HUDEP-2 (cell line): ENCODE results near the gene PDYN.

Source experiments
- DNase-seq, 76 experiments: peaks; one replicate each; lab custom pipeline; 2025; ENCODE audit not compliant: unreplicated experiment in 76 of 76; lab: John Stamatoyannopoulos, UW

Gene PDYN

DNA sequence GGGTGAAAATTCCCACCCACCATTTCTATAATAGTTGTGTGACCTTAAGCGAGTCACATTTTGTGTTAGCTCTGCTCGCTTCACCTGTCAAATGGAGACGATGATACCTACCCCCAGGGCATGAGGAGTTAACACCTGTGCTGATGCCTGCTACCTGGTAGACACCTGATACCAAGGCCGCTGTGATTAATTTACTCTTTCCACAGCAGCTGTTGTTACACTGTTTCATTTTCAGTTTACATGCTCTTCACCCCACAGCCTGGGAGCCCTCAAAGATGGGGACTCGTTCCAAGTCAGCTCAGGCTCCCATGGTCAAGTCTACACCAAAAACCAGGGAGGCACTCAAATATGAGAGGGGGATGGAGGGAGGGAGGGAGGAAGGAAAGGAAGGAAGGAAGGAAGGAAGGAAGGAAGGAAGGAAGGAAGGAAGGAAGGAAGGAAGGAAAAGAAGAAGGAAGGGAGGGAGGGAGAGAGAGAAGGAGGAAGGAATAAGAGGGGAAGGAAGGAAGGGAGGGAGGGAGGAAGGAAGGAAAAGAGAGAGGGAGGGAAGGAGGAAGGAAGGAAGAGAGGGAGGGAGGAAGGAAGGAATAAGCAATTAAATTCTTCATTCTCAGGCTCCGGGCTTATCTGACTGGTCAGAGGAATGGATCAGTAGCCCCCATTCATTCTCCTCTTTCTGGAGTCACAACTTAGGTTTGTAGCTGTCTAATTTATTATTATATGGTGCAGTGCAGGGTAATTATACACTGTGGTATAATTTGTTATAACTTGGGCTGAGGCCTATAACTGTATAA, 40.9 kb downstream of the PDYN start:
- DNase-seq: no peak

DNA sequence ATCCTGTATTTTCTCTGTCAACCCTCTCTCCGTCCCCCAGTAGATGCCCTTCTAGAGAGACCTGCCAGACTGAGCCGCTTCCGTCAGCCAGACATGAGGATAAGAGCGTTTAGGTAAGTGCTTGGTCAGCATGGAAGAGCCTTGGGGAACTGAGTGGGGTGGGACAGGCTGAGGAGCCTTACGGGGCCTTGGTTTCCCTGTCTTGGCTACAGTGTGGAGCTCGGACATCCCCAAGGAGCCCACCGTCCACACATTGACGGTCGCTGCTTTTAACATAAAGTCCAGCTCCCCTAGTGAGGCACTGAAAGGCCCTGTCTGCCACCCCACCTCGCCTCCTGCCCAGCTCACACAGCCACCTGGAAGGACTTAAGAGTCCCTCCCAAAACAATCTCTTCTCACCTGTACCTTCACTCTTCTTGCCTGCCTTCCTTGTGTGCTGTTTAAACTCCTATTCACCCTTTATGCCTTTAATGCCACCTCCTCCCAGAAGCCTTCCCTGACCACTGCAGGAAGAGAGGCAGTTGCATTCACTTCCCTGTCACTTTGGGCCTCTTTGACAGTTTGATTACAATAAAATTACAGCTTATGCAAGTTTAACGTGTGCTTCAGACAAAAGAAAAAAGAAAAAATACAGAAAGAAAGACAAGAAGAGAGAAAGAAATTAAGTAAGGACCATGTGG, 42.3 kb downstream of the PDYN start:
- no peak for DNase-seq

DNA sequence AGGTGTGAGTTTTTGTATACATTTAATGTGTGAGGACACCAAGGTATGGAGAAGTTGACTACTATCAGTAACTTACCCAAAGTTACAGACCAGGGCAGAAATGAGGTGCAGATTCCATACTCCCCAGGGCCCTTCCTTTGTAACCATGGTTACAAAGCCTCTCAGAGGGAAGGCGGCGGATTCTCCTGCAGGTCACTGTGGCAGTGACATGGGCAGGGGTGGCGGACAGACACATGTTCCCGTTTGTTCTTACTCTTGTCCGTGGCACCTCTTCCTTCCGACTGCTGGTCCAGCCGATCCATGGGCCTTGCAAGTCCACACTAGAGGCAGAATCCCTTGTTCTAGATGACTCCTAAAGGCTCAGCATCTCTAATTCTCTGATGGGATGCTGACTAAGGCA, 43.0 kb downstream of the PDYN start:
- DNase-seq: no peak

DNA sequence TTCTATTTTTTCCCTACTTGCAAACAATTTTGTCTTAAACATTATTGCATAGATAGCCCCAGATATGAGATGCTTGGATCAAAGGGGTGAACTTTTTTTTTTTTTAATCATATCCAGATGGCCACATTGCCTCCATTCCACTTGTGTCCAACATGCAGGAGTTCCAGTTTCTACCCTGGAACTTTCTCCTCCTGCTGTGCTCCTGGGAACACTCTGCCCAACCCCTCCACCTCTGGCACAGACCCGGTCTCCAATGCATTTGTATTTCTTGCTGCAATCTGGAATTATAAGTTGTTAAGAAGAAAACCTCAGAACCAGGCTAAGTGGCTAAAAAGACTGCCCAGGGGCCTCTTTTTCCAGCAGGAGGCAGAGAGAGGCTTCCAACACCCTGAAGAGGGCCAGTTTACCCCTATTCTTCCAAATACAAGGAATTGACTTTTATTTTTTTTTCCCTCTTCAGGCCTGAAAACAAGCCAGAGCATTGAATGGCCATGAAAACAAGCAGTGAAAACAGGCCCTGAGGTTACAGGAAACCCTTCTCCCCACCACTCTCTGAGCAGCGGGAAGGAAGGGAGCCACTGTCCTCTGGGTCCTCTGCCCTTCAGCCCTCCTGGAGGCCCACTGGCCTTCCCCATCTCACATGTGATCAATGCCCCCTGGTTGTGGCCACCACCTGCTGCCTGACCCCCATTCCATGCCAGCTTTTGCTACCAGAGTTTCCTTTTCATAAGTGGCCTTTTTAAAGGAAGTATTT, 44.3 kb downstream of the PDYN start:
- no peak for DNase-seq

DNA sequence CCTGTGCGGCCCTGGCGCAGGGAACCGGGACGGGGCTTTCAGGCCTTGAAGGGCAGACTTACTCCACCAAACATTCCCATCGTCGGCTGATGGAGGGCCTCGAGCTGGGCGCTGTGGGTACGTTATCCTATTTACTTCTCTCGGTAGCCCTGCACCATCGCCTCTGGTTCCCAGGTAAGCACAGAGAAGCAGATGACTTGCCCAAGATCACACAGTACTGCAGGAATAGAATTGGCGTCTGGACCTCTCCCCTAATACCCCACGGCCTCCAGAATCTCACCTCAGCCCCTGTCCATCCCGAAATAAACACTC, 46.4 kb downstream of the PDYN start:
- no peak for DNase-seq

DNA sequence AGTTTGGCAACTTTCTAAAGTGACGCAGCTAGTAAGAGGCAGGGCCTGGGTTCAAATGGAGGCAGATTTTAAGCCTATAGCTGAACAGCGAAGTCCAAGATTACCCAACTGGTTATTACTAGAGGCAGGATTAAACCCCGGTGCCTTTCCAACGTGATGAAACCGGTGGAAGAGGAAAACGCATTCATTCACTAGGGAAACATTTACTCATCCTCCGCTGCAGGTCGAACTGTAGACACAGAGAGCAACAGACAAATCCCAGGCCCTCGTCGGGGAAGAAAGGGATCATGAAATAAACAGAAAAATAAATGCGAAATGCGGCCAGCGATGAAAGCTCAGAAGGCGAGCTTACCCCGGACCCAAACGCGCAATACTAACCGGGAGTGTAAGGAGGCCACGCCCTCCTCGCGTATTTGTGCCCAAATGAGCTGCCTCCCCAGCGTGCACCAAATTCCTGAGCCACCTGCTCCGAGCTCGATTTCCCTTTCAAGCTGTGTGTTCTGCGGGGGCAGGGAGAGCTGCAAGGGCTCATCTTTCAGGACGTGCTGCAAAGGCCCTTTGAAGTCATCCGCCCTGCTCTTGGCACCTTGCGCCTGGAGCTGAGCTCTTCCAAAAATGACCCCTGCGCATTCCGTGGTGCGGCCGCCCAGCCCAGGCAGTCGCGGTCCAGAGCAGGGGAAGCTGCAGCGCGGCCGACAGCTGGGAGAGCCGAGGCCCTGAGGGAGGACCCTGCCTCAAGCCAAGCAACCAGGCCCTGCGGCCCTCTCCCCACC, 46.9 kb downstream of the PDYN start:
- no peak for DNase-seq

DNA sequence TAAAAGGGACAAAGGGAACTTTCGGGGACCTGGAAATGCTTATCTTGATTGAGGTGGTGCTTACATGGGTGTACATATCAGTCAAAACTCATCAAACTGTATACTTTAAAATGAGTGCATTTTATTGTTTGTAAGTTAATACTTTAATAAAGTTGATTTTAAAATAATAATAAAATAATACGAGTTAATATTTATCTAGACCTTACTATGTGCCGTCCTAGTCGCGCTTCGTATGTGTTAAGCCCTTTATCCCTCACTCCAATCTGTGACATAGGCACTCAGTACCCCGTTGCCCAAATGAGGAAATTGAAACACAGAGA, 47.5 kb downstream of the PDYN start:
- DNase-seq: no peak

DNA sequence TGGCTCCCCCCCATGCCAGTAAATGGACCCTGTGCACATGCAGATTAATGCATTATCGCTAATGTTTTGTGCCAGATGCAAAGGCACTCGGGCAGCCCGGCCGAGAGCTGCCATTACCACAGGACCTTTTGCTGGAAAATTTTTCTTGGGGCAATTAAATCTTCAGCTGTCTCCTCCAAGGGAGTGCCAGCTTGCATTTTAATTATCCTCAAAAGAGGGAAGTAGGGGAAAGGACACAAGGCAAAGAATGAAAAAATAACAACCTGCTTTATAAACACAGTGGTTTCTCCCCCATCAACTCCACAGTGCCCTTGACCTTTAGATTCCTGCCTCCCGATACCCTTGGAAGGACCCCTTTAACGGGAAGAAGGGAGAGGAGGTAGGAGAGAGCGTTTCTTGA, 48.2 kb downstream of the PDYN start:
- no peak for DNase-seq

DNA sequence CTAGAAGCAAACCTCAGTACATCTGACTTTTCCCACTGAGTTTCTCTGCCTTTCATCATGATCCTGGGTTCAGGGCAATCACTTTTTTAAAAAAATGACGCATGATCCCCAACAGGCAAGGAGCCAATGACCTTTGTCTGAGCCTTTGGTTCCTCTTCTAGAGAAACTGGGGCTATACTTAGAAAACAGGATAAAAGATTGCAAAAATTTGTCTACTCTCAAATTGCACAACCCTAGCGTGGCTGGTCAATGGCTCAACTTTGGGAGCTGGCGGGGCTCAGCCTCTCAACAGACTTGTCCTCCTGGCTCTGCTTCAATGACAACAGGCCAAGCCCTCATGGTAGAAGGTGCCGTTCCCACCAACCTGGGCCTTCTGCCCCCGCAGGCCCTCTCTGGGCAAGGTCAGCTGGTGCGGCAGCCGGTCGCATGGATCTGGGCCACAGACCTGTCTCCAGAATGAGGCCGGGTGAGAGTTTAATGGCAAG, 48.7 kb downstream of the PDYN start:
- DNase-seq: no peak

DNA sequence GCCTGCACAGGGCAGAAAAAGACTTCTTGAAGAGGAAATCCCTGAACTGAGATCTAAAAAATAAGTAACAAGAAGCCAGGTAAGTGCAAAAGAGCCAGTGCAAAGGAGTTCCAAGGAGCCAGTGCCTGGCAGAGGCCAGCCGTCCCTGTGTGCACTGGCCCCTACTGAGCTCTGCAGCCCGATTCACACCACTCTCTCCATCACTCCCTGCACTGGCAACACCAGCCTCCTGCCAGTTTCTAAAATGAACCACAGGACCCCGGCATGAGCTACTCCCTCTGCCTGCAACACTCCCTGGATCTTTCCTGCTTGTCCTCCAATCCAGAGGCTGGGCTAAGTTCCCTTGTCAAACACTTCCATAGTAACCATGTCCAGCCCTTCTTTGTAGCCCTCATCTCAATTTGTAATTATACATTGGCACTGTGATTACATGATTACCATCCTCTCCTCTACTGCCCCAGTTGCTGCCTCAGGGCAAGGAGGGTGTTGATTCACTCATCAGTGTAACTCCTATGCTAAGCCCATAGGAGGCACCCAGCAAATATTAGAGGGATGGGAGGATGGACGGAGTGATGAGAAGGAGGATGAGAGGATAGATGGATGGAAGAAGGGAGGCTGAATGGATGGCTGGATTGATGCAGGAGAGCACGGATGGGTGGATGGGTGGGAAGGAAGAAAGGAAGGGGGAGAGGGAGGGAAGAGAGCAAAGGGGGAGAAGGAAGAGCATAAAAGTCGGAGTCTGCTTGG, 49.3 kb downstream of the PDYN start:
- DNase-seq: no peak

DNA sequence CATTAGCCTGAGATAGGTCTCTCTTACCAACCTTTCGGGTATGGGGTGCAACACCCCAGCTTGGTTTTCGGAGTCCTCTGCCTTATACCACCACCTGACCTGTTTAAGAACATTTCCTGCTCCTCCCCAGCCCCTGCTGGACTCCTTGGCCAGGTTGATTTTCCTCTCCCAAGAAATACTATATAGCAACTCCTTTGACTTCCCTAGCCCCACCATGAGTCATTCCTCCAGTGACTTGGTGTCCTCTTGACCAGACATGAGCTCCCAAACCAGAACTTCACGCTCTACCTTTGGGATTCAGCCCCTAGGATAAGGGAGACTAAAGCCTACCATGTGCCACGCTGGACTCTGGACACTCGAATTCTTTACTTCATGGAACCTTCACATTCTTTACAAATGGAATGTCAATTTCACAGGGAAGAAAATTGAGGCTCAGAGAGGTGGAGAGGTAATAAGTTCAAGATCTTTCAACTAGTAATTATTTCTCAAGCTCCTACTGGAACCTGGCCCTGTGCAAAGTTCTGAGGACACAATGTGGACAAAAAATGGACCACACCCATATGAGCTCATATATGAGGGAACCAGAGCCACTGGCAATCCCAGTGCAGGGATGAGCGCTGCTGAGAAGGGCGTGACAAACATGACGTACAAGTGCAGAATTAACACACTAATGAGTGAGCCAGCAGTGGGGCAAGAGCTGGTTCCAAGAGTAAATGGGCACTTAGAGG, 50.4 kb downstream of the PDYN start:
- no peak for DNase-seq

DNA sequence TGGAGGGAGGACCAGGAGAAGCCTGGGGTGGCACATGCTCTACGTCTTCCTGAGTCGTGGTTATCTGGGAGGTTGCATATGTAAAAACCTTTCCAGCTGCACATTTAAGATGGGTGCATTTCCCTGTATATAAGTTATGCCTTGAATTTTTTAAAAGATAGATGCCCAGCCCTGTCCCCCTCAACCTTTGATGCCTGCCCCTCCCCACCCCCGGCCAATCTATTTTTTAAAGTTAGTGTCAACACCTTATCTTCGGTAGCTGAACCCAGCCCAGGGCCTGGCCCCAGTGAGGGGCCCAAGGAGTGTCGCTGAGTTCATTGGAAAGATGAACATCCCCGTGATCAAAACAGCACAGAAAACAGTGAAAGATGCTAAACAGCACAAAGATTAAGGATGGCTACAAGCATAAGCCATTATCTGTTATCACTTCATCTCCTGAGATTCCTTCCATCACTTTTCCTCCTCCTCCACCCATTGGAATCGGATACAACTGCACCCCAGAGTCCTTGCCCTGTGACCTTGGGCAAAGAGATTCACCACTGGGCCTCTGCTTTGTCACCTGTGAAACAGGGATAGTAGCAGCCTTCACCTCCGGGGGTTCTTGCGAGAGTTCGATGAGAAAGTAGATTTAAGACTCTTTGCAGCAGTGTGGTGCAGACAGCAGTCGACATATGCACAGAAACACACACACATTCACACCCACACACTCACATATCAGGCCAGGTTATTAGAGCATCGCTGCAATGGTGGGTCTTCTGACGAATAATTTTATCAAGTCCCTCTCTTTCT, 51.2 kb downstream of the PDYN start:
- DNase-seq: no peak

DNA sequence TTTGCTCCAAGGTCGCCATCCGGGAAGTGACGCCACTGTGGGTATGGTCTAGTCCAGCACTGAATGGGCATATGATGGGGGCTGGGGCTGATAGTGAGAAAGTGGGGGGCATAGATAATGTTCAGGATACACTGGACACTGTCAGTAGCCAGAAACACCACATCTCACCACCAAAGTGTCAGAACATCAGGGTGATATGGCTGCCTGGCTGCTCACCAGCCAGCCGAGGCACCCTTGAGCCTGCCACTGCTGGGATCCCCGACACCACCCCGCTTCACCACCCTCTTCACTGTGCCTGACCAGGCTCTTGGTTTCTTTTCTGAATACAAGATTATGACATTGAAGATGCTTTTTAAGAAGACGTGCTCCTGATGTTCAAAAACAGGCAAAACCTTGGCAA, 51.8 kb downstream of the PDYN start:
- no peak for DNase-seq

DNA sequence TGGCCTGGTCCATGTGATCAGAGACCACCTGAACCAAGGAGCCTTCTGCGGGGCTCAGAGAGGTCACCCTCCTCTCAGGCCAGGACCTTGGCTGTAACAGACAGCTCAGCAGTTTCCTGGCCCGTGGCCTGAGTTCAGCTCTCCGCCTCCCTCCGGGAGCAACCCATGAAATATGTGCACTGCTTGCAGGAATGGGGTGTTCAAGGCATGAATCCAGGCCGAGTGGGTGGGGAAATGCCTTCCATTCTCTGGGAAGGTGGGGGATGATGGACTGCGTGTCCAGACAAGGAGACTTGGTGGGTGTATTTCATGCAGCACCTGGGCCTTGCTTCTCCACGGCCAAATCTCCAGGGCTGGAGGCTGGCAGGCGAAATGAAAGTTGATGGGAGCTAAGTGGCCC, 52.6 kb downstream of the PDYN start:
- no peak for DNase-seq

DNA sequence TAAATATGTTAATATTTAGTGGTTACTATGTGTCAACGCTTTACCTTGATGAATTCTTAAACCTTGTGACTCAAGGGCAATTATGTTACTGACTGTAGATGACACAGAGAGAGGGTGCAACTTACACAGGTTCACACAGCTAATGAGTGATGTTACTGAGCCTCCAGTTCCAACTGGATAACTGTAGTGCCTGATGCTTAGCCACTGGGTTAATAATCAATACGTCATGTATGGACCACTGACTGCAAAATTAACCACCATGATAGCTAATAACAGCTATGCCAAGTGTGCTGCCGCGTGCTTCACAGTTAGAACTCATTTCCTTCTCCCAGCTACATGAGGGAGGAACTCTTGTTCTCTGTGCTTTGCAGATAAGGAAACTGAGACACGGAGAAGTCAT, 53.3 kb downstream of the PDYN start:
- DNase-seq: no peak

DNA sequence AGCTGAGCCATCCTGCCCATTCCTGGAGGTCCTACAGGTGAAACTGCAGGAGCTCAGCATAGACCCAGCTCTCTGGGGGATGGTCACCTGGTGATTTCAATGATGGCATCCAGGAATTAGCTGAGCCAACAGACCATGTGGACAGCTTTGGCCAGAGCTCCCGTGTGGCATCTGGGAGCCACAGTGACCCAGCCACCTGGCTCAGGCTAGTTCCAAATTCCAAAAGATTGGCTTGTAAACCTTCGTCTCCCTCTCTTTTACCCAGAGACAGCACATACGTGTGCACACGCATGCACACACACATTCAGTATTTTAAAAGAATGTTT, 54.6 kb downstream of the PDYN start:
- DNase-seq: no peak

DNA sequence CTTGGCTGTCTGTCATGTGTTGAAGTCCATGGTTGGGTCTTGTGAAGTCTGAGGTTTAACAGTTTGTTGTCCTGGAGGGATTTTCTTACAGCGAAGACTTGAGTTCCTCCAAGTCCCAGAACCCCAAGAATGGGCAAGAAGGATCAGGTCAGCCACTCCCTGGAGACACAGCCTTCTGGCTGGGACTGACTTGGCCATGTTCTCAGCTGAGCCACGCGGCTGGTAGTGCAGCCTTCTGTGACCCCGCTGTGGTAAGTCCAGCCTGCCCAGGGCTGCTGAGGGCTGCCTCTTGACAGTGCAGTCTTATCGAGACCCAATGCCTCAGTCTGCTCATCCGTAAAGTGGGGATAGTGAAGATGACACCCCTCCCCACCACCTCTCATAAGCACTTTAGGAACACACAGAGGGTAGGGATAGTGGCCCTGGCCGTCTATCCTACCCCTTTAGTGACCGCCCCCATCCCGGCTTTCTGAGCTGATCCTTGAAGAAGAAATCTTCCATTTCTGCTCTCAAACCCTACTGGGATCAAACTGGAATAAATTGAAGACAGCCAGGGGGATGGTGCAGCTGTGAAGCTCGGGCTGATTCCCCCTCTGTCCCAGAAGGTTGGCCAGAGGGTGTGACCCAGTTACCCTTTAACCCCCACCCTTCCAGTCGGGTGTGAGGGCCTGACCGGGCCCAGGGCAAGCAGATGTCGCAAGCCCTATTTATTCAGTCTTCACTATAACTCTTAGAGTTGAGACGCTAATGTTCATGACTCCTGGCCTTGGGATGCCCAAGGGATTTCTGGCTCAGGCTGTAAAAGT, 55.2 kb downstream of the PDYN start:
- DNase-seq: no peak

DNA sequence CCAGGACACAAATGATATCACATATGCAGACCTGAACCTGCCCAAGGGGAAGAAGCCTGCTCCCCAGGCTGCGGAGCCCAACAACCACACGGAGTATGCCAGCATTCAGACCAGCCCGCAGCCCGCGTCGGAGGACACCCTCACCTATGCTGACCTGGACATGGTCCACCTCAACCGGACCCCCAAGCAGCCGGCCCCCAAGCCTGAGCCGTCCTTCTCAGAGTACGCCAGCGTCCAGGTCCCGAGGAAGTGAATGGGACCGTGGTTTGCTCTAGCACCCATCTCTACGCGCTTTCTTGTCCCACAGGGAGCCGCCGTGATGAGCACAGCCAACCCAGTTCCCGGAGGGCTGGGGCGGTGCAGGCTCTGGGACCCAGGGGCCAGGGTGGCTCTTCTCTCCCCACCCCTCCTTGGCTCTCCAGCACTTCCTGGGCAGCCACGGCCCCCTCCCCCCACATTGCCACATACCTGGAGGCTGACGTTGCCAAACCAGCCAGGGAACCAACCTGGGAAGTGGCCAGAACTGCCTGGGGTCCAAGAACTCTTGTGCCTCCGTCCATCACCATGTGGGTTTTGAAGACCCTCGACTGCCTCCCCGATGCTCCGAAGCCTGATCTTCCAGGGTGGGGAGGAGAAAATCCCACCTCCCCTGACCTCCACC, 56.4 kb downstream of the PDYN start:
- no peak for DNase-seq
